Lower leg skin (tissue), 4 donors: ENCODE measurements around the gene MAP1B. TPM values are rescaled to one million over a fixed set of nuclear protein-coding genes. Genes with fewer than 3 reads are reported as not detected.

Source experiments
- DNase-seq, 2 donors: peaks; one replicate each; pipeline ENCODE4 v3.0.0-alpha.2; 2019; ENCODE audit warnings: low spot score in 2 of 2
- H3K4me3 ChIP-seq: fragments of 200-600 bp; sonication (generic); 2 replicates; pipeline ENCODE4 v1.5.1; 2017; ENCODE audit warnings: mild to moderate bottlenecking, low read depth; ENCODE audit not compliant: poor library complexity, severe bottlenecking
- POLR2A ChIP-seq, 2 donors: fragments of 450-650 bp; IDR thresholded peaks; one replicate each; pipeline ENCODE4 v1.6.1; 2016 to 2017; ENCODE audit warnings: antibody characterized with exemption in 2 of 2, mild to moderate bottlenecking in 1 of 2, moderate library complexity in 1 of 2
- WGBS, 2 donors: methylation state at CpG; one replicate each; pipeline ENCODE4 v1.1.5; 2018; 5-methylcytosine and 5-hydroxymethylcytosine counted together
- intact Hi-C: fragments of 100-400 bp; cut with DNase I; formaldehyde crosslinking; loops from one replicate; pipeline ENCODE4 v1.15.0; 2023; ENCODE audit warnings: low total_unique reads
- total RNA-seq, 4 donors: library from RNA; depleted of rRNA; stranded (reverse); fragments of >200 nt; gene quantifications; one replicate each; pipeline ENCODE4 v1.1.0, GENCODE V29; 2016
- TF ChIP-seq, protein P1 (sequence below), 3 donors: fragments of 450-650 bp; IDR thresholded peaks; one replicate each; pipeline ENCODE4 v1.5.1; 2016; ENCODE audit warnings: antibody characterized with exemption in 3 of 3, mild to moderate bottlenecking in 3 of 3, moderate library complexity in 2 of 3

The MAP1B gene
- total RNA-seq, 4 donors from 2014 or later, result 26.3 to 218 (median 73.9) TPM

DNA sequence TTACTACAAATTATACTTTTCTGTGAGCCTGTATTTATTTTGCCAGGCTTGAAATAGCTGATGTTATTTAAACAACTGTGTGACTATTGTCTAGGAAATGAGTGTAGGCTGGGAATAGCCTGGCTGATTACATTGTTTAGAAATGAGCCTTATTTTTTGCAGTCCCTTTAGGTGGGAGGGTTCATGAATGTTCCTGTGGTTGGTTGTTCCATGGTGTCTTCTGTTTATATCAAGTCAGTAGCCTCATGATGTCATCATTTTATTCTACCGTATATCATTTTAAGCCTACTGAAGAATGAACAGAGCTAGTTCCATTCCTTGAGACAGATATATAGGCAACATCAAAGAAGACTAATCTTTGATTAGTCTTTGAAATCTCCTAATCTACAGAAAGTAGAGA, 53.1 kb downstream of the MAP1B start:
- 70 to 73% methylated on average over 1 of the region's 1 CpG for WGBS, 2 donors
- no peak for TF ChIP-seq POLR2A (IDR thresholded peaks at IDR 0.05)
- TF ChIP-seq, protein P1, sequence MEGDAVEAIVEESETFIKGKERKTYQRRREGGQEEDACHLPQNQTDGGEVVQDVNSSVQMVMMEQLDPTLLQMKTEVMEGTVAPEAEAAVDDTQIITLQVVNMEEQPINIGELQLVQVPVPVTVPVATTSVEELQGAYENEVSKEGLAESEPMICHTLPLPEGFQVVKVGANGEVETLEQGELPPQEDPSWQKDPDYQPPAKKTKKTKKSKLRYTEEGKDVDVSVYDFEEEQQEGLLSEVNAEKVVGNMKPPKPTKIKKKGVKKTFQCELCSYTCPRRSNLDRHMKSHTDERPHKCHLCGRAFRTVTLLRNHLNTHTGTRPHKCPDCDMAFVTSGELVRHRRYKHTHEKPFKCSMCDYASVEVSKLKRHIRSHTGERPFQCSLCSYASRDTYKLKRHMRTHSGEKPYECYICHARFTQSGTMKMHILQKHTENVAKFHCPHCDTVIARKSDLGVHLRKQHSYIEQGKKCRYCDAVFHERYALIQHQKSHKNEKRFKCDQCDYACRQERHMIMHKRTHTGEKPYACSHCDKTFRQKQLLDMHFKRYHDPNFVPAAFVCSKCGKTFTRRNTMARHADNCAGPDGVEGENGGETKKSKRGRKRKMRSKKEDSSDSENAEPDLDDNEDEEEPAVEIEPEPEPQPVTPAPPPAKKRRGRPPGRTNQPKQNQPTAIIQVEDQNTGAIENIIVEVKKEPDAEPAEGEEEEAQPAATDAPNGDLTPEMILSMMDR (IDR thresholded peaks at IDR 0.05), result no peak
- DNase-seq, result no peak
- no peak overlapping the region for H3K4me3 ChIP-seq
- intact Hi-C loops, result no loop called here

DNA sequence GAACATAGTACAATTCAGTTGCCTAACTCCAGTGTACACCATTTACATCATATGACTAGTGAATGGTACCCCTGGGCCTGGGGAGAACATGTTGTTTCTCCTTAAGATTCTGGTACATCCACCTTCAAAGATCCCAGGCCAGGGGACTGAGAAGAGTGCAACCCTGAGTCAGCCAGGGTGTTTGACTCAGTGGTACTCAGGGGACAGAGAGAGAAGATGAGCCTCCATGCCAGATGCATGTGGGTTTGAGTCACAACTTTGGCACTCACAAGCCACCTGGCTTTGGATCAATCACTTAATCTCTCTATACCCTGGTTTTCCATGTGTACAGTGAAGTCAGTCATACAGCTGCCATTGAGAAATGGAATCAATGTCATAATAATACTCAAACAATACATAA, 53.7 kb downstream of the MAP1B start:
- DNase-seq, result no peak
- intact Hi-C loops, result no loop called here
- no peak for TF ChIP-seq POLR2A (IDR thresholded peaks at IDR 0.05)
- TF ChIP-seq, protein P1 (IDR thresholded peaks at IDR 0.05), result no peak
- no peak overlapping the region for H3K4me3 ChIP-seq

DNA sequence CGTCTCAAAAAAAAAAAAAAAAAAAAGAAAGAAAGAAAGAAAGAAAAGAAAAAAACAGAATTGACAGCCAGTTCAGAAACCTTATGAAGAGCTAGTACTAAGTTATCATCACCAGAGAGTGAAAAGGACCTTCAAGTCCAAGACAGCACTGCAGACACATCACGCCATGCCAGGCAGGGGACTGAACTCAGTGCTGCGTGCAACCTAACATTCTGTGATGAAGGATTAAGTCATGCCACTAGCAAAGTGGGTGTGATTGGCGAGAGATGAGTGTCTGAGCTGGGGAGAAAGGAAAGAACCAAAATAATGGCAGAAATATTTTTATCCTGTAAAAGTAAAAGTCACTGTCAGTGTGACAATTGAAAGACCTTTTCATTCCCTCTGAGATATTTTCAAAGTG, 54.7 kb downstream of the MAP1B start:
- TF ChIP-seq, protein P1 (IDR thresholded peaks at IDR 0.05), result no peak
- no peak for TF ChIP-seq POLR2A (IDR thresholded peaks at IDR 0.05)
- 90 to 99% methylated on average over 4 of the region's 4 CpGs for WGBS, 2 donors
- intact Hi-C loops, result no loop called here
- no peak for DNase-seq
- no peak overlapping the region for H3K4me3 ChIP-seq

DNA sequence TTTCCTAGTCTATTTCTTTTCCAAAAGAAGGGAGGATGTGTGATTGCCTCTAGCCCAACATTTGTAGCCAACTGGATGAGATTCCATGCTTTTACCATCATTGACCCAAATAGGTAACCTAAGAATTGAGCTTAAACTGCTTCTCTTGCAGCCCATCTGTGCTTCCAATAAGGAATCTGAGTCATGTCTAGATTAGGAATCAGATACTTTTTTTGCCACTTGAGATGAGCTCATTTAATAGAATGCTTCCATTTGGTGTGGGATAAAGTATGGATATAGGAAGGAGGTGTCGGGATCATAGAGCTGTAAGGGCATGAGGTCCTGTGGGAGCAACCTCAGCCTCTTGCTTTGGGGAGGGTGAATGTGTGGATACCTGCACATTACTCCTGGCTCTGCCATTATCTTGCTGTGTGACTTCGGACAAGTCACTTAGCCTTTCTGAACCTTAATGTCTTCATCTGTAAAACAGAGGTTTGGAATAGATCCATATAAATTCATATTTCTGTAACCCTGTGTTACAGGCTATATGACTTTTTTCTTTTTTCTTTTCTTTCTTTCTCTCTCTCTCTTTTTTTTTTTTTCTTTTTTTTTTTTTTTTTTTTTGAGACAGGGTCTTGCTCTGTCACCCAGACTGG, 56.2 kb downstream of the MAP1B start:
- intact Hi-C loops, result no loop called here
- no peak for DNase-seq
- TF ChIP-seq, protein P1 (IDR thresholded peaks at IDR 0.05), result no peak
- TF ChIP-seq POLR2A (IDR thresholded peaks at IDR 0.05), result no peak
- H3K4me3 ChIP-seq, result no peak overlapping the region
- WGBS, 2 donors, result 90 to 91% methylated on average over 2 of the region's 2 CpGs

DNA sequence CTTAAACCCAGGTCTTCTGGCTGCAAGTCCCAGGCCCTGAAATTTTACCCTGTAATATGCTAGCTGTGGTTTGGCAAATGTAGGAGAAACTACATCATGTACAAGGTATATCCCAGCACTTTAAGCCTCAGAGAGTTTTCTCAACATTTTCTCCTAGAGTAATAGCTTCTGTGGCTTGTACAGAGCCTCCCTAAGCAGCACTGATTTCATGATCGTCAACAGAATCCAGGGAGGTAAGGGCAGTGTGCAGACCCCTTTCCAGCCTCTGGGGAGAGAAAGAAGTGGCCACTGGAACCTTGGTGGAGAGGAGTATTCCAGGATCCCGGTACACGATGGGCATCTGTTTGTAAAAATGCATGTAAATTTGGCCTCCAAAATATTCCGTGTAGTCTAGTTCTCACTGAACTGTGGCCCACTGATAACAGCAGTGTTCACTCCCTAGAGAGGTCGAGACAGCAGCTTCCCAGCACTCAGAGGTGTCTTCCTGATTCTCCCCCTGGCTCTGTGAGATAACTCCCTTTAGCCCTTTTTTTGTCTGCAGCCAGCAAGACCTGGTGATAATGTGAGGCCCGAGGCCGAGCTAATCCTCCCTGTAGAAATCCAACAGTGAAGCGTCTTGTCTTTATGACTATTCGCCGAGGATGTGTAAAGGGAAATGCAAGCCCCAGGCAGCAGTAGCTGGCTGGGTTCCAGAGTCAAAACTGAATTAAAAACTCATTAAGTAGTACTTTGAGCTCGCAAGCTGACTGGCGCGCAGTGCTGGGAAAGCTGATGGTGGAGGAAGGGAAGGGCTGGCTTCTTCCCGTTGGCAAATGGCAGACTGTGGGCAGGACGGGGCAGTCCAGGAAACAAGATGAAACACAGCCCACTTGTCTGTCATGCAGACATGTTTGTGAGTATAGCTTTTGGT, 59.0 kb downstream of the MAP1B start:
- peak; percentile 78 to 89 for DNase-seq
- no peak overlapping the region for H3K4me3 ChIP-seq
- 13 to 15% methylated on average over 15 of the region's 15 CpGs for WGBS, 2 donors
- intact Hi-C loops, result no loop called here
- TF ChIP-seq, protein P1 (IDR thresholded peaks at IDR 0.05), result no peak
